ENCODE results near the gene SCN9A. TPM values are rescaled to one million over a fixed set of nuclear protein-coding genes. Genes with fewer than 3 reads are reported as not detected.

SCN9A gene
- total and polyA plus RNA-seq, 9 of the 15 experiments (the other 6 are each of a cell fraction or from before 2014, with no cell fraction given), result 1.4 to 22.8 (median 7.1) TPM

DNA sequence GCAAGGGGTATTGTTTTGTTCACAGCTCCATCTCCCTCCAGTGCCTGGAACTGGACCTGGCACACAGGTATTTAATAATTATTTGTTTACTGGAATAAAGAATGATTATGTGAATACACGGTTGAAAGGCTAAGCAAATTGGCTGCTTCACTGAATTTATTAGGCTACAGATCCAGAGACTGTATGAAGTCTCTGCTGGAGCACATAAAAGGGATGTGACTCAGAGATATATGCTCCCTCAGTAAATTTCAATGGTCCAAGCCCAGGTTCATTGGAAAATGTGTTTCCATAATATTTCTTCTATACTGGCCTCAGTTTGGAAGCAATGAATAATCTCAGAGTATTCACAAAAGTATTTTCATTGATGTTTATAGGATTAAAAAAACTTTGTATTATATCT lies 126.4 kb downstream of the SCN9A start (continued):
- TF ChIP-seq CEBPB (tag; IDR thresholded peaks at IDR 0.05), result no peak
- no peak for TF ChIP-seq MTA2 (IDR thresholded peaks at IDR 0.05; ENCODE audit: low read depth)

DNA sequence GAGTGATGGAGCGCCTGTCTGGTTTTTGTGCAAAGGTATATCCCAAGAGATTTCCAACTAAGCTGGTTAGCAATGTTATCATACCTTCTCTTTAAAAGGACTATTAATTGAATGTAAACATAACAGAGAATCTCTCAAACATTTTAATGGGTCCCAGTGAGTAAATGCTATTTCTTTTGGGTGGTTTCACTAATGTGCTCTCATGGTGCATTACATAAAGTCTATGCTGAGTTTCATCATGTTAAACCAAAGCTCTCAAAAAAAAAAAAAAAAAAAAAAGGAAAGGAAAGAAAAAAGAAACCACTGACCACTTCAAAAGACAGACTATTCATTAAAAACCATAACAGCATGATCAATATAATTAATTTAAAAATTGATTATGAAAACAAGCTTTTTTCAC lies 128.8 kb downstream of the SCN9A start:
- no peaks in the 10 kb centered on the region for H3K9me1 ChIP-seq (ENCODE audit: control insufficient read depth, insufficient read depth, low read length)
- H3K4me3 ChIP-seq, result no peak overlapping the region
- no peaks in the 10 kb centered on the region for H3K36me3 ChIP-seq (ENCODE audit: control insufficient read depth, insufficient read depth, low read length)
- no peaks in the 10 kb centered on the region for H3K9me3 ChIP-seq (replicated peaks; ENCODE audit: control insufficient read depth, insufficient read depth, low read depth, low read length)
- intact Hi-C loops (cut with micrococcal nuclease), result no loop called here
- in situ Hi-C loops (cut with MboI), result no loop called here
- no peaks in the 10 kb centered on the region for H3K79me2 ChIP-seq (ENCODE audit: control insufficient read depth, insufficient read depth, low read length)
- no peaks in the 10 kb centered on the region for H3K27me3 ChIP-seq (ENCODE audit: control insufficient read depth in 2 of 2, insufficient read depth in 2 of 2, low read length in 2 of 2)
- FAIRE-seq (no peak), DNase-seq (ENCODE audit: extremely low read depth in 1 of 4, low spot score in 3 of 4) (no peak), ATAC-seq (no peak)
- CTCF ChIA-PET (ENCODE audit: low intra/inter-chr PET ratio), result interaction anchor here (0.7 kb wide), 1 partner anchor 251 kb away, joined by 4 read pairs; no protein-coding TSS in a partner anchor
- H4K20me1 ChIP-seq (replicated peaks; ENCODE audit: control insufficient read depth, insufficient read depth, low read length), result no peaks in the 10 kb centered on the region
- POLR2A ChIA-PET, result no interaction called here
- no peak overlapping the region for H3K4me2 ChIP-seq (ENCODE audit: insufficient read depth, low read length)
- H3K9ac ChIP-seq (ENCODE audit: insufficient read depth in 1 of 2, low read depth in 2 of 2, low read length in 2 of 2), result no peak overlapping the region
- no peaks in the 10 kb centered on the region for H3K4me1 ChIP-seq (replicated peaks in 1 of 2; ENCODE audit: control insufficient read depth in 2 of 2, insufficient read depth in 2 of 2, low read length in 2 of 2)
- no peak overlapping the region for H3K27ac ChIP-seq (ENCODE audit: extremely low read depth, low read depth, low read length)
- no peak overlapping the region for H2AFZ ChIP-seq (ENCODE audit: low read depth, low read length)
- 83% methylated on average over 1 of the region's 1 CpG for whole genome bisulfite sequencing (ENCODE audit: insufficient coverage, low coverage, missing lambda C conversion rate)
- BruUV-seq (replicated peaks), result no TSS peak
- TF ChIP-seq, protein P1, sequence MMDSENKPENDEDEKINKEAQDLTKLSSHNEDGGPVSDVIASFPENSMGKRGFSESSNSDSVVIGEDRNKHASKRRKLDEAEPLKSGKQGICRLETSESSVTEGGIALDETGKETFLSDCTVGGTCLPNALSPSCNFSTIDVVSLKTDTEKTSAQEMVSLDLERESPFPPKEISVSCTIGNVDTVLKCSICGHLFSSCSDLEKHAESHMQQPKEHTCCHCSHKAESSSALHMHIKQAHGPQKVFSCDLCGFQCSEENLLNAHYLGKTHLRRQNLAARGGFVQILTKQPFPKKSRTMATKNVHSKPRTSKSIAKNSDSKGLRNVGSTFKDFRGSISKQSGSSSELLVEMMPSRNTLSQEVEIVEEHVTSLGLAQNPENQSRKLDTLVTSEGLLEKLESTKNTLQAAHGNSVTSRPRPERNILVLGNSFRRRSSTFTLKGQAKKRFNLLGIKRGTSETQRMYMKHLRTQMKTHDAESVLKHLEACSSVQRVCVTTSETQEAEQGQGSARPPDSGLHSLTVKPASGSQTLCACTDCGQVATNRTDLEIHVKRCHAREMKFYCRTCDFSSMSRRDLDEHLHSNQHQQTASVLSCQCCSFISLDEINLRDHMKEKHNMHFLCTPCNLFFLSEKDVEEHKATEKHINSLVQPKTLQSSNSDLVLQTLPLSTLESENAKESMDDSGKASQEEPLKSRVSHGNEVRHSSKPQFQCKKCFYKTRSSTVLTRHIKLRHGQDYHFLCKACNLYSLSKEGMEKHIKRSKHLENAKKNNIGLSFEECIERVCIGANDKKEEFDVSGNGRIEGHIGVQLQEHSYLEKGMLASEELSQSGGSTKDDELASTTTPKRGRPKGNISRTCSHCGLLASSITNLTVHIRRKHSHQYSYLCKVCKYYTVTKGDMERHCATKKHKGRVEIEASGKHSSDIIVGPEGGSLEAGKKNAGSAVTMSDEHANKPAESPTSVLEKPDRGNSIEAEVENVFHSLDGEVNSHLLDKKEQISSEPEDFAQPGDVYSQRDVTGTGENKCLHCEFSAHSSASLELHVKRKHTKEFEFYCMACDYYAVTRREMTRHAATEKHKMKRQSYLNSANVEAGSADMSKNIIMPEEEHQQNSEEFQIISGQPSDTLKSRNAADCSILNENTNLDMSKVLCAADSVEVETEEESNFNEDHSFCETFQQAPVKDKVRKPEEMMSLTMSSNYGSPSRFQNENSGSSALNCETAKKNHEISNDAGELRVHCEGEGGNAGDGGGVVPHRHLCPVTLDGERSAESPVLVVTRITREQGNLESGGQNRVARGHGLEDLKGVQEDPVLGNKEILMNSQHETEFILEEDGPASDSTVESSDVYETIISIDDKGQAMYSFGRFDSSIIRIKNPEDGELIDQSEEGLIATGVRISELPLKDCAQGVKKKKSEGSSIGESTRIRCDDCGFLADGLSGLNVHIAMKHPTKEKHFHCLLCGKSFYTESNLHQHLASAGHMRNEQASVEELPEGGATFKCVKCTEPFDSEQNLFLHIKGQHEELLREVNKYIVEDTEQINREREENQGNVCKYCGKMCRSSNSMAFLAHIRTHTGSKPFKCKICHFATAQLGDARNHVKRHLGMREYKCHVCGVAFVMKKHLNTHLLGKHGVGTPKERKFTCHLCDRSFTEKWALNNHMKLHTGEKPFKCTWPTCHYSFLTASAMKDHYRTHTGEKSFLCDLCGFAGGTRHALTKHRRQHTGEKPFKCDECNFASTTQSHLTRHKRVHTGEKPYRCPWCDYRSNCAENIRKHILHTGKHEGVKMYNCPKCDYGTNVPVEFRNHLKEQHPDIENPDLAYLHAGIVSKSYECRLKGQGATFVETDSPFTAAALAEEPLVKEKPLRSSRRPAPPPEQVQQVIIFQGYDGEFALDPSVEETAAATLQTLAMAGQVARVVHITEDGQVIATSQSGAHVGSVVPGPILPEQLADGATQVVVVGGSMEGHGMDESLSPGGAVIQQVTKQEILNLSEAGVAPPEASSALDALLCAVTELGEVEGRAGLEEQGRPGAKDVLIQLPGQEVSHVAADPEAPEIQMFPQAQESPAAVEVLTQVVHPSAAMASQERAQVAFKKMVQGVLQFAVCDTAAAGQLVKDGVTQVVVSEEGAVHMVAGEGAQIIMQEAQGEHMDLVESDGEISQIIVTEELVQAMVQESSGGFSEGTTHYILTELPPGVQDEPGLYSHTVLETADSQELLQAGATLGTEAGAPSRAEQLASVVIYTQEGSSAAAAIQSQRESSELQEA (IDR thresholded peaks at IDR 0.05; ENCODE audit: low read depth), result no peak
- no peak for TF ChIP-seq HIVEP1 (CRISPR knock-in tag; IDR thresholded peaks at IDR 0.05)
- TF ChIP-seq ZNF696 (CRISPR knock-in tag; conservative IDR thresholded peaks at IDR 0.05), result no peak
- no peak for TF ChIP-seq CSDE1 (IDR thresholded peaks at IDR 0.05)
- TF ChIP-seq BCOR (IDR thresholded peaks at IDR 0.05), result no peak
- TF ChIP-seq HDGF (IDR thresholded peaks at IDR 0.05), result no peak
- TF ChIP-seq, protein P2, sequence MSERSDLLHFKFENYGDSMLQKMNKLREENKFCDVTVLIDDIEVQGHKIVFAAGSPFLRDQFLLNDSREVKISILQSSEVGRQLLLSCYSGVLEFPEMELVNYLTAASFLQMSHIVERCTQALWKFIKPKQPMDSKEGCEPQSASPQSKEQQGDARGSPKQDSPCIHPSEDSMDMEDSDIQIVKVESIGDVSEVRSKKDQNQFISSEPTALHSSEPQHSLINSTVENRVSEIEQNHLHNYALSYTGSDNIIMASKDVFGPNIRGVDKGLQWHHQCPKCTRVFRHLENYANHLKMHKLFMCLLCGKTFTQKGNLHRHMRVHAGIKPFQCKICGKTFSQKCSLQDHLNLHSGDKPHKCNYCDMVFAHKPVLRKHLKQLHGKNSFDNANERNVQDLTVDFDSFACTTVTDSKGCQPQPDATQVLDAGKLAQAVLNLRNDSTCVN (CRISPR knock-in tag; IDR thresholded peaks at IDR 0.05), result no peak
- TF ChIP-seq PTRF (tag; IDR thresholded peaks at IDR 0.05), result no peak
